ENCODE data around the gene GRIA4. TPM values are rescaled to one million over a fixed set of nuclear protein-coding genes. Genes with fewer than 3 reads are reported as not detected.

GRIA4 gene
- total RNA-seq, 1 donor from 2014 or later = not detected

GRCh38 chr11:105799263-105799662 is 189.4 kb downstream of the GRIA4 start:
- H3K4me1 ChIP-seq = no peaks in the 10 kb centered on the region
- H3K36me3 ChIP-seq = no peaks in the 10 kb centered on the region
- intact Hi-C loops (cut with micrococcal nuclease) = no loop called here
- DNase-seq = no peak
- no peaks in the 10 kb centered on the region for H3K9me3 ChIP-seq (replicated peaks)
- no peak overlapping the region for H3K27ac ChIP-seq (replicated peaks)
- no peak overlapping the region for H3K4me3 ChIP-seq
- TF ChIP-seq CTCF (IDR thresholded peaks at IDR 0.05; ENCODE audit: borderline replicate concordance) = no peak
- no peaks in the 10 kb centered on the region for H3K27me3 ChIP-seq (ENCODE audit: low read depth)

- intact Hi-C loops (cut with micrococcal nuclease) = no loop called here
- no peak overlapping the region for H3K4me3 ChIP-seq
- DNase-seq = no peak
- no peaks in the 10 kb centered on the region for H3K36me3 ChIP-seq
- TF ChIP-seq CTCF (IDR thresholded peaks at IDR 0.05; ENCODE audit: borderline replicate concordance) = no peak
- no peaks in the 10 kb centered on the region for H3K27me3 ChIP-seq (ENCODE audit: low read depth)
- no peaks in the 10 kb centered on the region for H3K9me3 ChIP-seq (replicated peaks)
- no peaks in the 10 kb centered on the region for H3K4me1 ChIP-seq
- no peak overlapping the region for H3K27ac ChIP-seq (replicated peaks)
These were observed 190.0 kb downstream of the GRIA4 start for GRCh38 chr11:105799728-105800462.

- Histone ChIP-seq H3K27ac (replicated peaks) (no peak overlapping the region), H3K27me3 (ENCODE audit: low read depth) (no peaks in the 10 kb centered on the region), H3K36me3 (no peaks in the 10 kb centered on the region), H3K9me3 (replicated peaks) (no peaks in the 10 kb centered on the region), H3K4me1 (no peaks in the 10 kb centered on the region), H3K4me3 (no peak overlapping the region)
- intact Hi-C loops (cut with micrococcal nuclease) = no loop called here
- no peak for TF ChIP-seq CTCF (IDR thresholded peaks at IDR 0.05; ENCODE audit: borderline replicate concordance)
- DNase-seq = no peak
These were observed 192.5 kb downstream of the GRIA4 start for GRCh38 chr11:105802390-105802789.

- DNase-seq = no peak
- intact Hi-C loops (cut with micrococcal nuclease) = no loop called here
- Histone ChIP-seq H3K27ac (replicated peaks) (no peak overlapping the region), H3K9me3 (replicated peaks) (no peaks in the 10 kb centered on the region), H3K4me3 (no peak overlapping the region), H3K4me1 (no peaks in the 10 kb centered on the region), H3K36me3 (no peaks in the 10 kb centered on the region), H3K27me3 (ENCODE audit: low read depth) (no peaks in the 10 kb centered on the region)
- TF ChIP-seq CTCF (IDR thresholded peaks at IDR 0.05; ENCODE audit: borderline replicate concordance) = no peak
These were observed 201.4 kb downstream of the GRIA4 start for GRCh38 chr11:105811242-105811641.

- H3K4me1 ChIP-seq = no peaks in the 10 kb centered on the region
- H3K9me3 ChIP-seq (replicated peaks) = peaks cover 15% of the 10 kb centered on the region
- H3K36me3 ChIP-seq = no peaks in the 10 kb centered on the region
- no peak for DNase-seq
- no peaks in the 10 kb centered on the region for H3K27me3 ChIP-seq (ENCODE audit: low read depth)
- no peak overlapping the region for H3K27ac ChIP-seq (replicated peaks)
- H3K4me3 ChIP-seq = no peak overlapping the region
- no peak for TF ChIP-seq CTCF (IDR thresholded peaks at IDR 0.05; ENCODE audit: borderline replicate concordance)
- intact Hi-C loops (cut with micrococcal nuclease) = no loop called here
These were observed 211.5 kb downstream of the GRIA4 start for GRCh38 chr11:105821372-105821771.

Measured in left ventricle myocardium inferior (tissue), 1 donor.